ENCODE measurements around the gene PELI1. TPM values are rescaled to one million over a fixed set of nuclear protein-coding genes. Genes with fewer than 3 reads are reported as not detected.

The PELI1 gene
- total and polyA plus RNA-seq, 2 of the 8 experiments (the other 6 are each of a cell fraction or from before 2014, with no cell fraction given): 21.8 to 57.1 TPM

DNA sequence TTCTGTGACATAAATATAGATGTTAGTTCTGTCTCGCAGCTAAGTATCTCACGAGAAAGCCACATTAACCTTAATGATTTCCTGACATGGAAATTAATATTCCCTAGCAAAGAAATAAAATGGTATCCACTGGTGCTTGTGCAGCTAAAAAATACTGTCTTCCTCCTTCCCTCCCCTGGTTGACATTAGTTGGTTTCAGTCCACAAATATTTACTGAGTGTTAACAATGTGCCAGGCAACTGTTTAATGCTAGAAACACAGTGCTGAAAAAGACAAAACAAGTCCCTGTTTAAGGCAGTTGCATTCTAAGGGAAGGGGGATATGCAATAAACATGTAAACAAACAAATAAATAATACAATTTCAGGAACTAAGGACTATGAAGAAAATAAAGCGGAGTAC, 80.8 kb downstream of the PELI1 start:
- Histone ChIP-seq H3K79me2 (ENCODE audit: control insufficient read depth in 1 of 2, insufficient read depth in 2 of 2, low read length in 2 of 2) (no peaks in the 10 kb centered on the region), H3K4me2 (ENCODE audit: insufficient read depth in 1 of 2, low read depth in 2 of 2, low read length in 2 of 2) (no peak overlapping the region), H3K9me3 (ENCODE audit: insufficient read depth in 2 of 2, low read depth in 1 of 2, low read length in 1 of 2) (no peaks in the 10 kb centered on the region), H2BK5ac (ENCODE audit: low read depth, low read length) (no peak overlapping the region), H2BK20ac (ENCODE audit: low read length) (0 out of 2 replicates have a peak overlapping the region, but pooled peaks have one; percentile 36), H4K20me1 (replicated peaks in 1 of 2; ENCODE audit: control insufficient read depth in 1 of 2, insufficient read depth in 2 of 2, low read length in 2 of 2) (no peaks in the 10 kb centered on the region), H3K23me2 (ENCODE audit: low read depth, low read length) (no peaks in the 10 kb centered on the region), H3K14ac (ENCODE audit: insufficient read length) (no peak overlapping the region), H4K8ac (ENCODE audit: extremely low read depth, insufficient read depth, low read length) (no peak overlapping the region), H3K36me3 (ENCODE audit: control insufficient read depth in 2 of 4, insufficient read depth in 4 of 4, low read length in 3 of 4) (no peaks in the 10 kb centered on the region), H4K91ac (replicated peaks; ENCODE audit: insufficient read length, low read length) (no peak overlapping the region), H3K4ac (replicated peaks; ENCODE audit: insufficient read length, low read depth, low read length) (no peak overlapping the region), H3K23ac (ENCODE audit: insufficient read length) (no peak overlapping the region), H2AFZ (ENCODE audit: low read length) (0 out of 2 replicates have a peak overlapping the region, but pooled peaks have one; percentile 31), H3K4me1 (replicated peaks in 1 of 4; ENCODE audit: control insufficient read depth in 3 of 4, insufficient read depth in 4 of 4, low read length in 3 of 4) (peaks cover 3 to 10% (median 6%) of the 10 kb centered on the region in 4 experiments; a peak in 5 of 7 replicates), H2BK12ac (ENCODE audit: low read depth, low read length) (peak overlapping the region; percentile 92; the same call in 1 of the 2 replicates), H3K27ac (ENCODE audit: low read depth, low read length) (no peak overlapping the region), H3K56ac (replicated peaks; ENCODE audit: insufficient read length, low read depth, low read length) (no peak overlapping the region), H2BK120ac (replicated peaks; ENCODE audit: low read depth, low read length) (no peak overlapping the region), H3K79me1 (ENCODE audit: low read depth, low read length) (no peaks in the 10 kb centered on the region), H4K5ac (ENCODE audit: insufficient read length, low read depth, low read length) (no peak overlapping the region), H3K4me3 (ENCODE audit: extremely low read depth in 1 of 4, insufficient read depth in 2 of 4, low read depth in 3 of 4, low read length in 4 of 4) (no peak overlapping the region), H3K27me3 (replicated peaks in 1 of 4; ENCODE audit: control insufficient read depth in 3 of 4, extremely low read depth in 1 of 4, insufficient read depth in 3 of 4, low read length in 3 of 4) (no peaks in the 10 kb centered on the region), H2AK5ac (ENCODE audit: low read depth, low read length) (no peak overlapping the region), H2BK15ac (ENCODE audit: low read length) (no peak overlapping the region), H3K9ac (replicated peaks in 1 of 4; ENCODE audit: extremely low read depth in 1 of 4, low read depth in 3 of 4, low read length in 3 of 4) (no peak overlapping the region), H3K18ac (ENCODE audit: extremely low read depth, low read length) (no peak overlapping the region)
- WGBS, 2 experiments (ENCODE audit: extremely low coverage in 1 of 2, insufficient coverage in 1 of 2, insufficient read length in 1 of 2, insufficient replicate concordance in 2 of 2, low coverage in 1 of 2, low lambda C conversion rate in 2 of 2, missing lambda C conversion rate in 1 of 2): 93% methylated on average over 3 of the region's 3 CpGs; no CpG with 5 or more reads in 1 of the 2 experiments
- ChIA-PET CTCF (ENCODE audit: partially characterized antibody) (interaction anchor here (0.9 to 1.8 kb wide), 4 partner anchors 12 to 41 kb away, joined by 3 to 7 read pairs (median 4); no protein-coding TSS in a partner anchor), POLR2A (ENCODE audit: partially characterized antibody) (interaction anchor here (1.1 to 1.4 kb wide), 2 partner anchors 16 to 213 kb away, joined by 3 read pairs; no protein-coding TSS in a partner anchor)
- FAIRE-seq (no peak), DNase-seq (ENCODE audit: low read depth in 1 of 2, low spot score in 2 of 2) (no peak)
- TF ChIP-seq TEAD4 (IDR thresholded peaks at IDR 0.05; ENCODE audit: low read depth, low read length) (no peak), TBP (IDR thresholded peaks at IDR 0.05; ENCODE audit: low read depth, low read length) (no peak), CBX5 (IDR thresholded peaks at IDR 0.05; ENCODE audit: low read depth, low read length) (no peak), SIRT6 (IDR thresholded peaks at IDR 0.05; ENCODE audit: low read length) (no peak), RFX5 (IDR thresholded peaks at IDR 0.05; ENCODE audit: borderline replicate concordance, low read depth, low read length) (no peak), KDM1A (IDR thresholded peaks at IDR 0.05; ENCODE audit: borderline replicate concordance, low read length) (no peak), JUN (IDR thresholded peaks at IDR 0.05; ENCODE audit: low read depth, low read length) (no peak), BRCA1 (IDR thresholded peaks at IDR 0.05; ENCODE audit: low read depth, low read length) (no peak), YY1 (IDR thresholded peaks at IDR 0.05; ENCODE audit: low read depth, low read length) (no peak), RBBP5 (IDR thresholded peaks at IDR 0.05; ENCODE audit: borderline replicate concordance, low read depth, low read length) (no peak)
- TF ChIP-seq, protein P1, sequence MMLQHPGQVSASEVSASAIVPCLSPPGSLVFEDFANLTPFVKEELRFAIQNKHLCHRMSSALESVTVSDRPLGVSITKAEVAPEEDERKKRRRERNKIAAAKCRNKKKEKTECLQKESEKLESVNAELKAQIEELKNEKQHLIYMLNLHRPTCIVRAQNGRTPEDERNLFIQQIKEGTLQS (IDR thresholded peaks at IDR 0.05; ENCODE audit: insufficient read depth, low read depth, low read length): no peak
